ENCODE data around the gene KLHL30. TPM values are rescaled to one million over a fixed set of nuclear protein-coding genes. Genes with fewer than 3 reads are reported as not detected.

Gene KLHL30
- total and polyA plus RNA-seq, 11 donors = 5.1 to 43.7 (median 23.0) TPM

- TF ChIP-seq POLR2A (IDR thresholded peaks at IDR 0.05) = no peak
- TF ChIP-seq CTCF (IDR thresholded peaks at IDR 0.05) = no peak
- Histone ChIP-seq H3K4me3 (no peak overlapping the region), H3K27me3 (no peaks in the 10 kb centered on the region), H3K4me1 (peaks cover 0 to 12% (median 0%) of the 10 kb centered on the region in 12 donors), H3K27ac (no peak overlapping the region), H3K9me3 (no peaks in the 10 kb centered on the region), H3K36me3 (no peaks in the 10 kb centered on the region)
- peak in 1 of 5 donors; percentile 54 for DNase-seq
- 85 to 93% (median 89%) methylated on average over 20 to 28 of the region's 28 CpGs for WGBS, 4 donors
- no peak for ATAC-seq
- intact Hi-C loops (cut with DNase I) = loop anchor here in 1 of 10 donors (10.0 kb wide), 1 partner anchor 246 kb away; the partner anchor contains the start of gene RAMP1
Observed at GRCh38 chr2:238100821-238101771, 37.4 kb upstream of the KLHL30 start.

DNA sequence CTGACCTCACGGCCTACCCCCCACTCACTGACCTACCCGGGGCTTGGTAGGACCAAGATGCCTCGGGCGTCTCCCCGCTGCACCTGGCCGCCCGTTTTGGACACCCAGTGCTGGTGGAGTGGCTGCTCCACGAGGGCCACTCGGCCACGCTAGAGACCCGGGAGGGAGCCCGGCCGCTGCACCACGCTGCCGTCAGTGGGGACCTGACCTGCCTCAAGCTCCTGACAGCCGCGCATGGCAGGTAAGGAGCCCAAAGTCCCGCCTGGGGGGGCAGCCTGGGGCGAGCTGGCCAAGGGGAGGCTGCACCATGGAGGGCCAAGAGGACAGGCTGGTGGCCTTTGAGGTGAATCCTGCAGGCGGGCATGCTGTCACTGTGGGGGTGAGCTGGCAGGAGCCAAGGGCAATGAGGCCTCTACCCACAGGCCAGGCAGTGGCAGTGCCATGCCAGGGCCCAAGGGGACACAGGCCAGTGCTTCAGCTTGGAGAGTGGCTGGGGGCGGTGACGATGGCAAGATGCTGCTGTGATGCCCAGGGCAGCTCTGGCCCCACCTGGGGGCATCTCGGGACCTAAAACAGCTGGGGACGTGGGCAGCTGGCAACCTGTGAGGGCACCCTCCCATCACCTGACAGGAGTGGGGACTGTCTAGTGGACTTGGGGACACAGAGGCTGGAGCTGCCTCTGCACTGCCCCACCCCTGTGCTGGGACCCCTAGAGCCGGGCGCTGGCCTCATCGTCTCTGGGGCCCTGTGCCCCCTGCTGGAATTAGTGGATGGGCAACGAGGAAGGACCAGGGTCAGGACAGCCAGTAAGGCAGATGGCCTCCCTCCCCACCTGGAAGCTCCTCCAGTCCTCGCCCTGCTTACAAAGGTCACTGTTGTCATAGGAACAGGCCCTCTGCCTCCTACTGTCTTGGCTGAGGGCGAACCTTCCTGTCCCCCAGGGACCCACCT is 36.3 kb upstream of the KLHL30 start:
- WGBS, 4 donors = 85 to 91% (median 88%) methylated on average over 27 to 30 of the region's 30 CpGs
- Histone ChIP-seq H3K9me3 (no peaks in the 10 kb centered on the region), H3K27ac (no peak overlapping the region), H3K4me3 (no peak overlapping the region), H3K27me3 (peaks cover 0 to 5% (median 0%) of the 10 kb centered on the region in 9 donors), H3K4me1 (peaks cover 0 to 17% (median 0%) of the 10 kb centered on the region in 12 donors), H3K36me3 (no peaks in the 10 kb centered on the region)
- intact Hi-C loops (cut with DNase I) = loop anchor here in 1 of 10 donors (10.0 kb wide), 1 partner anchor 247 kb away; the partner anchor contains the start of gene RAMP1
- TF ChIP-seq CTCF (IDR thresholded peaks at IDR 0.05) = no peak
- no peak for TF ChIP-seq POLR2A (IDR thresholded peaks at IDR 0.05)
- ATAC-seq (no peak), DNase-seq (peak in 1 of 5 donors; percentile 53)

DNA sequence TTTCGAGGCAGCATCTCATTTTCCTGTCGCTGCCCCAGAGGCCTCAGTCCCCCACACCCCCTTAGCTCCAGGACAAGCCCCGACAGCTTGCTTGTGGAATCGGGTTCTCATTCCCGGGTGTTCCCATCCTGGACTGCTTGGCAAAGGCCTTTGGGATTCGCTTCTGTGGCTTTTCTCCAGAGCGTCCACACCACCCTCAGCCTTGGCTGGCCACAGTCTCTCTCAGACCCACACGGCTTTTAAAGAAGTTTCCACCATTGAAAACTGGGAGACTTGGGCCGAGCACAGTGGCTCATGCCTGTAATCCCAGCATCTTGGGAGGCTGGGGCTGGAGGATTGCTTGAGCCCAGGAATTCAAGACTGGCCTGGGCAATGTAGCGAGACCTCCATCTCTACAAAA is 35.6 kb upstream of the KLHL30 start:
- Histone ChIP-seq H3K36me3 (no peaks in the 10 kb centered on the region), H3K27me3 (peaks cover 0 to 5% (median 0%) of the 10 kb centered on the region in 9 donors), H3K4me1 (peaks cover 0 to 20% (median 0%) of the 10 kb centered on the region in 12 donors), H3K9me3 (no peaks in the 10 kb centered on the region), H3K4me3 (no peak overlapping the region), H3K27ac (no peak overlapping the region)
- WGBS, 4 donors = 81 to 90% (median 88%) methylated on average over 10 of the region's 10 CpGs
- ATAC-seq (no peak), DNase-seq (no peak)
- no peak for TF ChIP-seq CTCF (IDR thresholded peaks at IDR 0.05)
- TF ChIP-seq POLR2A (IDR thresholded peaks at IDR 0.05) = no peak
- intact Hi-C loops (cut with DNase I) = loop anchor here in 1 of 10 donors (10.0 kb wide), 1 partner anchor 248 kb away; the partner anchor contains the start of gene RAMP1

All from heart left ventricle (tissue), 16 donors.